A673 (cell line): Measurements from ENCODE around the gene SLC38A3. TPM values are rescaled to one million over a fixed set of nuclear protein-coding genes. Genes with fewer than 3 reads are reported as not detected.

Source experiments
- BruUV-seq: library from RNA; stranded (reverse); fragments of 400-500 nt; replicated peaks from 2 replicates; lab custom pipeline; 2021; lab: Mats Ljungman, UMichigan
- CTCF ChIA-PET: fragments of 300-600 bp; sonication (Branson Sonifier 250); formaldehyde crosslinking; loops from one replicate; lab custom pipeline; 2022; ENCODE audit warnings: antibody characterized with exemption; lab: Charles Lee
- POLR2A ChIA-PET: fragments of 300-600 bp; sonication (Branson Sonifier 250); formaldehyde crosslinking; loops from one replicate; lab custom pipeline; 2022; ENCODE audit warnings: antibody characterized with exemption; ENCODE audit not compliant: low non-redundant PET; lab: Charles Lee
- DNase-seq: peaks from one replicate; pipeline ENCODE4 v3.0.0-alpha.2; 2015; ENCODE audit warnings: low spot score
- H3K27ac ChIP-seq: fragments of 200-600 bp; sonication (generic); 2 replicates; pipeline ENCODE4 v1.5.1; 2016; ENCODE audit warnings: mixed run types, low read depth, mild to moderate bottlenecking, mixed read lengths, antibody characterized with exemption, low read length; ENCODE audit not compliant: poor library complexity, severe bottlenecking
- H3K27me3 ChIP-seq: fragments of 200-600 bp; sonication (generic); replicated peaks from 2 replicates; pipeline ENCODE4 v1.6.1; 2017; ENCODE audit warnings: mixed run types, low read depth, mild to moderate bottlenecking, mixed read lengths, antibody characterized with exemption, low read length; ENCODE audit not compliant: insufficient read depth, poor library complexity
- H3K36me3 ChIP-seq: fragments of 200-600 bp; sonication (generic); 2 replicates; pipeline ENCODE4 v1.6.1; 2016; ENCODE audit warnings: mixed run types, mild to moderate bottlenecking, mixed read lengths, antibody characterized with exemption, low read length; ENCODE audit not compliant: insufficient read depth, poor library complexity, severe bottlenecking
- H3K4me1 ChIP-seq: fragments of 200-600 bp; sonication (generic); 2 replicates; pipeline ENCODE4 v1.6.1; 2017; ENCODE audit warnings: mixed run types, mild to moderate bottlenecking, mixed read lengths, antibody characterized with exemption, low read length; ENCODE audit not compliant: insufficient read depth, poor library complexity, severe bottlenecking
- H3K4me3 ChIP-seq: fragments of 200-600 bp; sonication (generic); 2 replicates; pipeline ENCODE4 v1.5.1; 2016; ENCODE audit warnings: low read depth, mixed run types, mild to moderate bottlenecking, mixed read lengths, low read length; ENCODE audit not compliant: poor library complexity, severe bottlenecking
- H3K9me3 ChIP-seq: fragments of 200-600 bp; sonication (generic); 2 replicates; pipeline ENCODE4 v1.6.1; 2016; ENCODE audit warnings: mixed run types, low read depth, mild to moderate bottlenecking, mixed read lengths, antibody characterized with exemption, low read length; ENCODE audit not compliant: poor library complexity, severe bottlenecking
- EZH2 ChIP-seq: fragments of 200-600 bp; sonication (generic); IDR thresholded peaks from 2 replicates; pipeline ENCODE4 v1.6.1; 2017; ENCODE audit warnings: borderline replicate concordance, low read depth, mild to moderate bottlenecking, mixed read lengths, antibody characterized with exemption, low read length; ENCODE audit not compliant: poor library complexity, severe bottlenecking
- intact Hi-C: fragments of 100-400 bp; cut with micrococcal nuclease; formaldehyde crosslinking; loops from one replicate; pipeline ENCODE4 v1.10.0; 2022; ENCODE audit not compliant: unreplicated experiment
- total RNA-seq: library from RNA; stranded (reverse); gene quantifications from 2 replicates; pipeline ENCODE4 v1.2.3, GENCODE V29; 2021
- TF ChIP-seq, protein P1 (sequence below): fragments of 300-800, 200-600 bp; sonication (generic); conservative IDR thresholded peaks from 2 replicates; pipeline ENCODE4 v1.5.1; 2017; ENCODE audit warnings: low read depth, mild to moderate bottlenecking, antibody characterized with exemption, low read length, moderate library complexity, mixed read lengths

The SLC38A3 gene
- total RNA-seq, 1 experiment from 2014 or later = not detected

DNA sequence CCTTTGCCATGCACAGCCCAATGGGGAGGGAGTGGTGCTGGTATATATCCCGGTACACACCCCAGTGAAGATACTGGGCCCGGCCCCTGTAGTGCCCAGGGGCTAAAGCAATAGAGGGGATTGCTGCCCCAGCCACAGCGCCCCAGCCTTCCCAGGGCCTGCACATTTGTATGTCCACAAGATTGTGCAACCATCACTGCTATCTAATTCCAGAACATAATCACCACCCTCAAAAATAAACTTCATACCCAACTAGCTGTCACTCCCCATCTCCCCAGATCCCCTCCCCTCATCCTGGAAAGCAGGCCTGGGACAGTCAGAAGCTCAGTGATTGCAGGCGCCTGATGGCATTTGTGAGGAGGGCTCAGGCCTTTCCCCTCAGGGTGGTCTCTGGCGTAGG, 44.4 kb downstream of the SLC38A3 start:
- CTCF ChIA-PET = no interaction called here

DNA sequence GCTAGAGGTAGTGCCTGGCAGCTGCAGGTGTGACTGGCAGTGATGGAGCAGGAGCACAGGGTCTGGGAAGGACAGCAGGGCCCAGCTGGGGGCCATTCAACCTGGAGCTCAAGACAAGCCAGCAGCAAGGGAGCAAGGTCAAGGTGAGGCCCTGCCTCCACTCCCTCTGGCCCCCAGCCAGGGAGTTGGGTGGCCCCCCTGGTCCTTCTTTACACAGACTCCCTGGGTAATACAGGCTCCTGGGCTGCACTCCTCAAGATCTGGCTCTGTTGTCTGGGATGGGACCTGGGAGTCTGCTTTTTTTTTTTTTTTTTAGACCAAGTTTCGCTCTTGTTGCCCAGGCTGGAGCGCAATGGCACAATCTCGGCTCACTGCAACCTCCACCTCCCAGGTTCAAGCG, 45.4 kb downstream of the SLC38A3 start:
- no TSS peak for BruUV-seq
- peaks cover 9% of the 10 kb centered on the region for H3K4me1 ChIP-seq
- no peaks in the 10 kb centered on the region for H3K9me3 ChIP-seq
- H3K36me3 ChIP-seq = no peaks in the 10 kb centered on the region
- no peak for TF ChIP-seq EZH2
- TF ChIP-seq, protein P1, sequence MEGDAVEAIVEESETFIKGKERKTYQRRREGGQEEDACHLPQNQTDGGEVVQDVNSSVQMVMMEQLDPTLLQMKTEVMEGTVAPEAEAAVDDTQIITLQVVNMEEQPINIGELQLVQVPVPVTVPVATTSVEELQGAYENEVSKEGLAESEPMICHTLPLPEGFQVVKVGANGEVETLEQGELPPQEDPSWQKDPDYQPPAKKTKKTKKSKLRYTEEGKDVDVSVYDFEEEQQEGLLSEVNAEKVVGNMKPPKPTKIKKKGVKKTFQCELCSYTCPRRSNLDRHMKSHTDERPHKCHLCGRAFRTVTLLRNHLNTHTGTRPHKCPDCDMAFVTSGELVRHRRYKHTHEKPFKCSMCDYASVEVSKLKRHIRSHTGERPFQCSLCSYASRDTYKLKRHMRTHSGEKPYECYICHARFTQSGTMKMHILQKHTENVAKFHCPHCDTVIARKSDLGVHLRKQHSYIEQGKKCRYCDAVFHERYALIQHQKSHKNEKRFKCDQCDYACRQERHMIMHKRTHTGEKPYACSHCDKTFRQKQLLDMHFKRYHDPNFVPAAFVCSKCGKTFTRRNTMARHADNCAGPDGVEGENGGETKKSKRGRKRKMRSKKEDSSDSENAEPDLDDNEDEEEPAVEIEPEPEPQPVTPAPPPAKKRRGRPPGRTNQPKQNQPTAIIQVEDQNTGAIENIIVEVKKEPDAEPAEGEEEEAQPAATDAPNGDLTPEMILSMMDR = no peak
- no peaks in the 10 kb centered on the region for H3K27me3 ChIP-seq
- no peak overlapping the region for H3K27ac ChIP-seq
- no peak for DNase-seq
- CTCF ChIA-PET = no interaction called here
- intact Hi-C loops = no loop called here
- POLR2A ChIA-PET = no interaction called here
- no peak overlapping the region for H3K4me3 ChIP-seq

More for the DNA sequence above, 44.4 kb downstream of the SLC38A3 start:
- H3K9me3 ChIP-seq = no peaks in the 10 kb centered on the region
- no peak overlapping the region for H3K4me3 ChIP-seq
- H3K27me3 ChIP-seq = no peaks in the 10 kb centered on the region
- intact Hi-C loops = no loop called here
- no TSS peak for BruUV-seq
- POLR2A ChIA-PET = no interaction called here
- TF ChIP-seq EZH2 = no peak
- TF ChIP-seq, protein P1 = no peak
- peaks cover 9% of the 10 kb centered on the region for H3K4me1 ChIP-seq
- H3K27ac ChIP-seq = no peak overlapping the region
- H3K36me3 ChIP-seq = no peaks in the 10 kb centered on the region
- DNase-seq = no peak

- DNase-seq = no peak
- Histone ChIP-seq H3K27ac (no peak overlapping the region), H3K9me3 (no peaks in the 10 kb centered on the region), H3K27me3 (no peaks in the 10 kb centered on the region), H3K4me1 (peaks cover 9% of the 10 kb centered on the region), H3K36me3 (peaks cover under 1% of the 10 kb centered on the region), H3K4me3 (no peak overlapping the region)
- TF ChIP-seq, protein P1 = no peak
- TF ChIP-seq EZH2 = no peak
- BruUV-seq = no TSS peak
- ChIA-PET CTCF (no interaction called here), POLR2A (no interaction called here)
- intact Hi-C loops = no loop called here
Observed at GRCh38 chr3:50251220-50251619, 46.1 kb downstream of the SLC38A3 start.
